IPS DF 4.7 (cell line): Measurements from ENCODE around the gene YY1.
"Not testable (repeated sequence)": the region's sequence is repeated elsewhere in the genome, so short reads cannot be mapped to it uniquely, and the experiment has no call there.

Experiments
- DNase-seq: peaks from one replicate; pipeline ENCODE4 v3.0.0-alpha.2; 2013; ENCODE audit warnings: low spot score; ENCODE audit errors: extremely low read depth

Gene YY1

DNA sequence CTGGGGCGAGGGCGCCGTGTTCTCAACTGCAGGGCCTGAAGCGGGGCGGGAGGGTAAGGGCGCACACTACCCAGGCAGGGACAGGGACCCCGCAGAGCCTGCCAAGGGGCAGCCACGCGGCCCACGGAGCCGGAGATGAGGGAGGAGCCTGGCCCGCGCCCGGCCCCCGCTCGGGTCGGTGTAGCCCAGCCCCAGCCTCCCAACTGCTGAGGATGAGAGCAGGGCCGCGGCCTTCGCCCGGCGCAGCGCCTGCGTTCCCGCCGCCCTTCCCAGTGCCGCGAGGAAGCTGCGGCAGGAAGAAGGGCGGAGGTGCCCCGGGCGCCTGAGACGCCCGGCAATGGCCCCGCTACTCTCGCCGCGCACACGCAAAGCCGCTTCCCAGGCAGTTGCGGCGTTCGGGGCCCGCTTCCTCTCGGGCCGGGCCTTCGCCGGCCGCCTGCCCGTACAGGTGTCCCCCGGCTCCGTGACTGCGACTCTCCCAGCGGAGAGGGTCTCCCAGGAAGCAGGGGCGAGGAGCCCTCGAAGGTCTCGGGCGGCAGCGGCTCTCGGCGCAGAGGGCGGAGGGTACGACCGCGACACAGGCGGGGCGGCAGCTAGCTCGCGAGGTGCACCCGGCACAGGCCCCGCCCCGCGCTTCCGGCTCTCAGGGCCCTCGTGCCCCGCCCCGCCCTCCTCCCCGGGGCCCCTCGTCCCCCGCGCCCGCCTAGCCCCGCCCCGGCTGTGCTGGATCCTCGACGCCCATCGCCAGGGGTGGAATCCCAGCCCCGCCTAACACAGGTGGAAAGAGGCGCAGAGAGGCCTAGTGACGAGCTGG, 24.8 kb upstream of the YY1 start:
- DNase-seq: no peak

DNA sequence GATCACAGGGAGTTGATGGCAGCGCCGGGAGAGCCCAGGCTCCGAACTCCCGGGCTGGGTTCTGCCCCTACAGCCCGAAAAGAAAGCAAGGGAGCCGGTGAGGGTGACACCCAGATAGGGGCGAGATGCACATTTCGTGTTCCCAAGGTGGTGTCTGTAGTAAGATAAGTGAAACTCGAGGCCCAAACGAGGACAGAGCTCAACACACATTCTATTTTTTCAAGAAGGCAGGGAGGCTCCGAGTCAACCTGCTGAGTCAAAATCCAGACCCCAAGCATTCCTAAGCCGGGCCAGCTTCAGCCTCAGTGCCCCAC, 24.2 kb upstream of the YY1 start:
- DNase-seq: no peak

DNA sequence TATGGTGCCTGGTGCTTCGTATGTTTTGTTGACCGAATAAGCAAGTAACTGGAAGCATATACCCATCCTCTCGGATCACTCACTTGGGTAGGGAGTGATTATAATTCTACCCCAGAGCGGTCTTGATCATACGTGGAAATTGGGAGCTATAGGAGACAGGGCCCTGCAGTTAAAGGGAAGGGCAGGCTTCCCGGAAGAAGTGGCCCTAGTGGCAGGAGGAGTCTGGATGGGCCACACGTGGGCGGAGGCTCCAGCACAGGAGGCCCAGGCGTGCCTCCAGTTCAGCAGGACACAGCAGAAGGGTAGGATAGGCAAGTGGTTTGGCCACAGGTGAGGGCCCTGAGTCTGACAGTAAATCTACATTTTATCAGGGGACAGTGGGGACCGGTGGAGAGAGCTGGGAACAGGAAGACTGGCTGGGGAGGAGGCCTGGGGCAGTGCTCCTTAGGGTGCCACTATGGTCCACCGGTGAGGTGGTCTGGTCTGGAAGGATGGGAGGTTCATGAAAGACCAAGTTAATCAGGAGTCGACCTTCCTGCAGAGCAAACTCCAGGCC, 23.5 kb upstream of the YY1 start:
- no peak for DNase-seq

DNA sequence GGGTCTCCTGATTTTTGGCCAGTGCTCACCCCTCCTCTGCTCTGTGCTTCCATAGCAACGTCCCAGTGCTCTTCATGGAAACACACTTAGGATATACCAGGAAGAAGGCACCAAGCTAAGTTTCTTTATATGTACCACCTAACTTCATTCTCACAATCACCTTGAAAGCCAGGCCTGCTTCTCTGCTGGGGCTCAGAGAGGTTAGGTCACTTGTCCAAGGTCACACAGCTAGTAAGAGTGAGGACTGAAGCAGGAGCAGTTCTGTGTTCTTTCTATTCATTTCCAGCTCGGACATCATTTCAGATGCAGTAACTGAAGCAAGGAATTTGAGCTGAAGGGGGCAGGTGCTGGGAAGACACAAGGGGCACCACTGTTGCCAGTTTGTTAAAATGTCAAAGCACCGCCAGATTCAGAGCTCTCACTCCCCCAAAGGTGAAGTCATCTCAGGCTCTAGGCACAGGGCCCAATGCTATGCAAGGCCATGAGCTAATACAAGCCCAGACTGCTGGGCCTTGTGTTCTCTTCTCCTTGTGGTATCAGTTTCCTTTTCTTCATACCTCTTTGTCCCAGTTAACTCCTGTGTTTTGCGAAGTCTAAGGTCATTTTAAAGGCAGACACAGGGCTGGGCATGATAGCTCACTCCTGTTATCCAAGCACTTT, 19.7 kb upstream of the YY1 start:
- DNase-seq: no peak

DNA sequence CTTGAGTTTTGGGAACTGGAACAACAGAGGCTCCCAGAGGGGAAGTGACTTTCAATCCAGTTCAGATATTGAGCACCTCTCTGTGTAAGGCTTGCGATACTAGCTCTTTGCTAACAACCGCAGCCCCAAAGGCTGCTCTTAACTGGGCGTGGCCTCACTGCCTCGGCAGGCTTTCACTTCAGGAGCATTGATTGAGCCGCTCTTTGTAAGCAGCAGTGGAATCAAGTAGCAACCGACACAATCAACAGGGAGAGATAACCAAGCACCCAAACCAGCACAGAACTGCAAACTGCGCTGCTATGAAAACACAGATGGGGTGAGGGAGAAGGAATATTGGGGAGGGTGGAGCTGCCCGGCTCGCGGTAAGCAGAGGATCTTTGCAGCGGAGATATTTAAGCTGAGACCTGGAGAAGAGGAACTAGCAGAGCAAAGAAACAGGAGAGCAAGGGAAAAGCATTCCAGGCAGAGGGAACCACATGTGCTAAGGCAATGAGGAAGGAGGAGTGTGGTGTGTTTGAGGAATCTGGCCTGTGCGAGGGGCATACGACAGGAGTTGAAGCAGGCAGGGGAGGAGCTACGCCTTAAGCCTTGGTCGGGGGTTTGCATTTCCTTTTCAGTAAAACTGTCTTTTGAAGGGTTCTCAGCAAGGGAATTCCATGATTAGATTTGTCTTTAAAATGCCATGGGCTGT, 17.3 kb upstream of the YY1 start:
- peak; percentile 44 for DNase-seq

DNA sequence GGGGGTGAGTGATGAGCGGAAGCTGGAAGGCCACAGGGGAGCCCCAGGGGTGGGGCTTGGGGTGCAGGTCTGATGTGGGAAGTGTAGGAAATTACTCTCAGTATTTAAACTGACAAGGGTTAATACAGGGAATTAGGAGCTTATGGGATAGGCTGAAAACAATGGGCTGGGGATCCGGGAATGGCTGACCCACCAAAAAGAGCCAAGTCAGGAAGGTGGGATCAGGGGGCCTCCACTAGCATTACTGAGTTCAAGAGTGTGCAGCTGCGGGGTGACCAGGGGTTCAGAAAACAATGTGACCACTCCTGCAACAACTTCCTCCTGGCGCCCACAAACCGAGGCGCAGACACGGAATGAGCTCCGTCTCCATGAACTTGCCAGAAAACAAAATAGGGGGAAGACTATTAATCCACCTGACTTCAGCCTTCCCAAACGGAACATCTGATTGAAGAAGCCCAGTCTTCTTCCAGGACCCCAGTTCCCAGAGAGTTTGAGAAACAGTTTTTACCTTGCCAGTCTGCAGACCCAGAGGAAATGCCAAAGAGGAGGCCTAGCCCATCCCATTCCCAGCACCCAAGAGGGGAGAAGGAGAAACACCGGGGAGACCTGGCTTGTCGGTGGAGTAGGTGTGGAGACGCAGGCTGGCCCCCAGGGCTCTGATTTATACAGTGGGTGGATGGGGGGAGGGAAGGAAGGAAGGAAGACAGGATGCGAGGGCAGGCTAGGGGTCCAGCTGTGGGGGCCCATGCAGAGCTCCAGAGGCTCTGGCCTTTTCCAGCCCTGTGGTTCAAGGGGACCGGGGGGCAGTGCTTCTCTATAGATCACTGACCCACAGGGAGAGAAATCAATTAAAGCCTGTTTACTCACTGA, 16.5 kb upstream of the YY1 start:
- no peak for DNase-seq

DNA sequence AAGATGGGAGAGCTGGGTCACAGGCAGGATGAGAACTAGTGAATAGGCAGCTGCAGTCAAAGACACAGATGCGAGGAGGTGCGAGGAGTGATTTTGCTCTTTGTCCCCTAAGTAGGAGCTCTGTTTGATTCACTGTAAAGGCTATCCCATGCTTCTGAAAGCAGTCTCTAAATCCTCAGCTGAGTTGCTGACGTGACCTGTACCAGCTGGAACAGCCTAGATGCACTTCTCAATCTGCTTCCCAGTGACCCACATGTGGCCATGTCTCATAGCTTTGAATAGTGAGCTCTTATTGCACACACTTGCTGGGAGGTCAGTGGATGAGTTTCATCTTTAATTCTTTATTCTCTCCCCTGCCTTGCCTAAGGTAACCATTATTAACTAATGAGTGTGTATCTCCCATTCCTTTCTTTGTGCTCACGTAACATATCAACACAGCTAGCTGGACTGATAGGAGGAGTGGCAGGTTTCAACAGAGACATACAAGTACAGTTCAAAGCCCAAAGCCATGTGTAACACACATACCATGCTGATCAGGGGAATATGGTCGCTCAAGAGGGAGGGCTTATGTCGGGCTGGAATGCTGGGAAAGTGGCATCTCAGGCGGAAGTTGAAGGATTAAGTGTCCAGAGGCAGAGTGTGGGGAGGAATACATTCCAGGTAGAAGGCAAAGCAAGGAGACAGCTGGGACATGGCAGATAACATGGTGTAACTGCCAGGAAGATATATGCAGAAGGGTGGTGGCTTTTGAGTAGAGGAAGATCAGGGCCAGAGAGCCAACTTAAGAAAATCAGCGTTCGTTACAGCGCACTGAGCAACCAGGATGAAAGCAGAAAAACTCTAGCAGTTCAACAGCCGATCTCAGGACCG, 15.4 kb upstream of the YY1 start:
- no peak for DNase-seq

DNA sequence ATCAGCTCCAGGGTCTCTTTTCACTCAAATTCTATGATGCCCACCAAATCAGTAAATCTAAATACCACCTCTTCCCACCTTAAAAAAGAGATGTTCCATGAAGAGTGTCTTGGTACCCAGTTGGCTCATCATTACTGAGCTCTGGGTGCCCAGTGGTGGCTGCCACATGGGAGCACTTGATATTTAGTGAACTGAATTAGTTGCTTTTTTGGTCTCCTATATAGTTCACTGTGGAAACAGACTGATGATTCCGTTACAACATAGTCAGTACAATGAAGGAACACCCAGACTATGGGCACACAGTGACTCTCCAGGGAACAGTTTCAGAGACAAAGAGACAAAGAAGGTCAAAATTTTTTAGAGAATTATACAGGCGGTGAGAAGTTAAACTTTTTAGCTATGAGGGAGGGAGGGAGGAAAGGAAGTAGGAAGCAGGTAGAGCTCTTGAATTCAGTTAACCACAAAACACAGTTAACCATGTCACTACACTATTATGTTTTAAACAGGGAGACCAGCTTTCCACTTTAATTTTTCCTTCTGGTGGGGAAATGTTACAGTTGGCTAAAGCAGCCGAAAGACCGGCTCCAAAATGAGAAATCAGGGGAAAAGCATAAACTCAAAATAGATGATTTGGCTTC, 14.6 kb upstream of the YY1 start:
- no peak for DNase-seq

DNA sequence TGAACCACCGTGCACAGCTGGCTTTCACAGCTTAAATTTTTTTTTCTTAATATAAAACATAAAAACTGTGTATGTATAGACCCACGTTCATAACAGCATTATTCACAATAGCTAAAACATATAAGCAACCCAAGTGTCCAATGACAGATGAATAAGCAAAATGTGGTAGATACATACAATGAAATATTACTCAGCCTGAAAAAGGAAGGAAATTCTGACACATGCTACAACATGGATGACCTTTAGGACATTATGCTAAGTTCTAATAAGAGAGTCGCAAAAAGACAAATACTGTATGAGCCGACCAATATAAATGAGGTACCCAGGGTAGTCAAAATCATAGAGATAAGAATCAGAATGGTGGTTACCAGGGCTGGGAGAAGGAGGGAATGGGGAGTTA, 13.8 kb upstream of the YY1 start:
- DNase-seq: no peak

DNA sequence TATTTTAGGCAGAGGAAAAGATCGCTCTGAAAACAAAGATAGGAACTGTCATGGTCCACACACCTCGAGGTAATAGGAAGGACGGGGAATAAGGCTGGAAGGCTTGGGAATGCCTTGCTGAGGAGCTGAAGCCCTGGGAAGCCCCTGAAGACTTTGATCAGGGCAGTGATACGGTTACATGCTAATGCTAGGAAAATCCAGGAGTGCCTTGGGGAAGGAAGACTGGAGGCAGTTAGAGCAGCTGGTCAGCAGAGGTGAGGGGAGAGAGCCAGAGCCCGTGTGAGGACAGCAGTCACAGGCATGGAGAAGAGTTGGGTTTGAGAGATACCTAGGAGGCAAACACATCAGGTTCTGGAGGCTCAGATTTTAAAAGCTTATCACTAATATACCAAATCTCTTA, 8.6 kb upstream of the YY1 start:
- DNase-seq: no peak

DNA sequence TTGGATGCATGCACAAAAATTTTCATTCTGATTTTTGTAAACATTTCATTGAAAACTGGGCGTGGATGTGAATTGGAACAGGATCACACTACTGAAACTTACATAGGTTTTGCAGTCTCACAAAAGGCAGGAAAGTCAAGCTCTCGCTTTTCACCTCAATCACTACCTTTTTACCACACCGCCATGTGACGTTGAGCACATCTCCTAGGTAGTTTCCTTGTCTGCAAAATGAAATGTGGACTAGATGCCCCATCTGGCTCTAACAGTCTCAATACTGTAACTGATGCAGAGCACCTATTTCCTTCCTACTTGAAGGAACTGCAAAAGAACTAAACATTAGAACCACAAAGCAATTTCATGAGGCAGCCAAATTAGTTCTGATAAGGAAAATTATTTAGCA, 4.4 kb upstream of the YY1 start:
- no peak for DNase-seq

DNA sequence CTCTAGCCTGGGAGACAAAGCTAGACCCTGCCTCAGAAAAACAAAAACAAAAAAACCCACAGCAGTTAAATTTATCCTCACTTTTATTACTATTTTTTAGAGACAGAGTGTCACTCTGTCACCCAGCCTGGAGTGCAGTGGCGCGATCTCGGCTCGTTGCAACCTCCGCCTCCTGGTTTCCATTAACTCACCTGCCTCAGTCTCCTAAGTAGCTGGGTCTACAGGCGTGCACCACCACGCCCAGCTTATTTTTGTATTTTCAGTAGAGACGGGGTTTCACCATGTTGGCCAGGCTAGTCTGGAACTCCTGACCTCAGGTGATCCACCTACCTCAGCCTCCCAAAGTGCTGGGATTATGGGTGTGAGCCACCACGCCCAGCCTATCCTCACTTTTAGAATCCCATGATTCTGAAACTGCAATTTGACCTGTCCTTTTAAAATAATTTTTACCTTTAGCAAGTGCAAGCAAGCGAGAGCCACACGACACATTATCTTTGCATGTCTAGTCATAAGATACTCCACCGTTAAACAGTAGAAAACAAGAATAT, 2.6 kb upstream of the YY1 start:
- DNase-seq: not testable (repeated sequence)

DNA sequence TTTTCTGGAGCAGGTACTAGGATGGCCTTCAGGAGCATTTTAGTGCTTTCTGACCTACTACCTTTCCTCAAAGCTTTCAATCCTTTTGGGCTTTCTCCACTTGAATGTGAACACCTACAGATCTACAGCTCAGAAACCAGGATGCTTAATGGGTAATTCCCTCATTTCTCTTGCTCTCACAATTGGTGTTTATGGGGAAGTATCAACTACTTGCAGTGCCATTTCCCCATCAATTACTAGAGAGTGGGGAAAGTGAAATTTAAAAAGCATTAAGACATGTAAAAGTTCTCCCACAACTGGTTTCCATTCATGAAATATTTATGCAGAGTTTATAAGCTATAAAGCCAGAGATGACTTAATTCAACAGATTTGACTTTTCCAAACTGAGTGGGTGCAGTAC, 2.1 kb upstream of the YY1 start:
- no peak for DNase-seq

DNA sequence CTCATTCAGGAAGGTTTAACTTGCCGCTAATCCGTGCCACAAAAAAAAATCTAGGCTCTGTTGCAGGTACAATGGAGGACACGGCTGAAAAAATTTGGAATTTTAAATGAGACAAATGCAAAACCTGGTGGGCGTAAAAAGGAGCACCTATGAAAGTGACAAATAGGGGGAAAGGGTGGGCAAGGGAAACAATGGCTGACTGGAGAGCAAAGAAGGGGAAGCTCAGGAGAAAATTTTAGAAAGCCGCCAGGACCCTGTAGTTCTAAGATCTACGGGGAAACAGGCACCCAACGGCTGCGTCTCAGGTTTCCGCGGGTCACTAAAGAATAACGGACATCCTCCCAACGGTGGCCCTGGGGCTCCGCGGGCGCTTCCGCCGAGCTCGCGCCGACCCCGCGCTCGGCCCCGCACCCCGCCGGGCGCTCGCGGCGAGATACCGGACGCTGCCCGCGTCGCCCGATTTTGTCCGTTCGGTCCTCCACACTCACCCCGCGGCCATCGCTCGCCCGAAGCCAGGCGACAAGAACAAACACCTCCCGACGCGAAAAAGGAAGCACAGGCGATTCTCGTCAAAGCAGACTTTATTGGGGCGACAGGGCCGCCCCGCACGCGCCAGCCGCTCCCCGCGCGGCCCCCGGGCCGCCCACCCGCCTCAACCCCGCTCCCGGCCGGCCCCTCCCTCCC, 1.1 kb upstream of the YY1 start:
- DNase-seq: no peak

DNA sequence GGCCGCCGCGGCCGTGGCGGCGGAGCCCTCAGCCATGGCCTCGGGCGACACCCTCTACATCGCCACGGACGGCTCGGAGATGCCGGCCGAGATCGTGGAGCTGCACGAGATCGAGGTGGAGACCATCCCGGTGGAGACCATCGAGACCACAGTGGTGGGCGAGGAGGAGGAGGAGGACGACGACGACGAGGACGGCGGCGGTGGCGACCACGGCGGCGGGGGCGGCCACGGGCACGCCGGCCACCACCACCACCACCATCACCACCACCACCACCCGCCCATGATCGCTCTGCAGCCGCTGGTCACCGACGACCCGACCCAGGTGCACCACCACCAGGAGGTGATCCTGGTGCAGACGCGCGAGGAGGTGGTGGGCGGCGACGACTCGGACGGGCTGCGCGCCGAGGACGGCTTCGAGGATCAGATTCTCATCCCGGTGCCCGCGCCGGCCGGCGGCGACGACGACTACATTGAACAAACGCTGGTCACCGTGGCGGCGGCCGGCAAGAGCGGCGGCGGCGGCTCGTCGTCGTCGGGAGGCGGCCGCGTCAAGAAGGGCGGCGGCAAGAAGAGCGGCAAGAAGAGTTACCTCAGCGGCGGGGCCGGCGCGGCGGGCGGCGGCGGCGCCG, 381 bp downstream of the YY1 start:
- no peak for DNase-seq

DNA sequence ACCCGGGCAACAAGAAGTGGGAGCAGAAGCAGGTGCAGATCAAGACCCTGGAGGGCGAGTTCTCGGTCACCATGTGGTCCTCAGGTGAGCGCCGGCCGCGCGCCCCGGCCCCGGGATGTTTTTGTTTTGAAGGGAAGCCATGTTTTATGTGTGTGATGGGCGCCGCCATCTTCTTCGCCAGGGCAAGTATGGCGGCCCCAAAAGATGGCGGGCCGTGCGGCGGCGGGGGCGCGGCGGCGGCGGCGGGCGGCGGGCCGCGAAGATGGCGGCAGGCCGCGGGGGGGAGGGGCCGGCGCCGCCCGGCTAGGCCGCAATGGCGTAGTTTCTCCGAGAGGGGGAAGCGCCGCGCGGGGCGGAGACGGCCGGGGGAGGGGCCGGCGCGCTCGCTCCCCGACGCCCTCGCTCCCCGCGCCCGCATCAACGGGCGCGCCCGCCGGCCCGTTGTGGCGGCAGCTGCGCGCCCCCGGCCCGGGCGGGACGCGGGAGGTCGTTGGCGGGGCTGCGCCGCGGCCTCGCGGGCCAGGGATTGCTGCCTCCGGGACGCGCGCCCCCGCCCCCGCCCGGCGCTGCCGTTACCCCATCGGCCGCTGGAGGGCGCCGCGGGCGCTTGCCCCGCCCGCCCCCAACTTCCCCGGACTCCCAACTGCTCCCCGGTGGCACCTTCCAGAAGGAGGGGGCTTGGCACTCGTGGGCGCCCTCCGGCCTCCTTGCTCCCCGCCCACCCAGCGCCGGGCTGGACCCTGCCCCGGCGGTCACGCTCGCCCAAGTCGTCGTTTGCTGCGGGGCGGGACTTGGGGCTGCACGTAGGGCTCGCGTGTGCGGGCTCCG, 1.1 kb downstream of the YY1 start:
- no peak for DNase-seq

DNA sequence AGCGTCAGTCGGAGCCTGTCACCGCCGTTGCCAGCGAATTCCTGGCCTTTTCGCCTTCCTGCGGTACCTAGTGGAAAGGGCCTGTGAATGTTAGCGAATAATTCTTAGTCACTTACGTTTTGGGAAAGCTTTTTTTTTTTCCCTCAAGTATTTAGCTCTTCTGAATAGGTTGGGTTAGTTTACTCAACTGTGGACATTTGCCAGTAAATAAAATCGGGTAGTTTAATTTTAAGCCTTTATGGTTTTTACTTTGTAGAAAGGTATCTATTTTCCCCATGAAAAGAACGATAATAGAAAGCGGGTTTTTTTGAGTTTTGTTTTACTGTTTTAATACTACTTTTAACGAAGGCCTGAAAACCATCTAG, 1.7 kb downstream of the YY1 start:
- DNase-seq: no peak

DNA sequence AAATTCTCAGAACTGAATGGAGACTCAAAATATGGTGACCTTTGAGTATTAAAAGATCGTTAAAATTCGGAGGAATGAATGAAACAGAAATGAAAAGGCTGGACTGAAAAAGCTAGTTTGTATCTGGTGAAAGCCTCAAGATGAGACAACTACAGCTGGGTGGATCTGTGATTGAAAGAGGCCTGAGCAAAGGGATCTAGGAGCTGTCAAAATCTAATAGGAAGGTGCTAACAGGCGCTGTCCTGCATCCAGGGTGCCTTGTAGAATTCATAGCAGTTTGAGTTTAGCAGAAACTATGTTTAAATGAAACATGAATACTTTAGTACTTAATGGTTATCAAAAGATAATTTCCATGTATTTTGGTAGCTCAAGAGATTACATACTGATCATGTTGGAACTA, 2.3 kb downstream of the YY1 start:
- DNase-seq: no peak
